Neuronal stem cell (in vitro differentiated cells): ENCODE data around the gene OTULINL.

Source experiments
- DNase-seq: peaks from one replicate; pipeline ENCODE4 v3.0.0-alpha.2; 2013; ENCODE audit warnings: low spot score
- H2AFZ ChIP-seq: one replicate; pipeline ENCODE4 v1.6.1; 2013; ENCODE audit warnings: mild to moderate bottlenecking, low read length, inconsistent platforms
- H2AK5ac ChIP-seq: 2 replicates; pipeline ENCODE4 v1.6.1; 2013; ENCODE audit warnings: low read depth, mild to moderate bottlenecking, inconsistent platforms, low read length, moderate library complexity, mixed read lengths
- H2BK120ac ChIP-seq: 2 replicates; pipeline ENCODE4 v1.6.1; 2013; ENCODE audit warnings: low read depth, mild to moderate bottlenecking, inconsistent platforms, low read length, moderate library complexity, mixed read lengths
- H2BK12ac ChIP-seq: one replicate; pipeline ENCODE4 v1.6.1; 2013; ENCODE audit warnings: low read length, inconsistent platforms
- H2BK15ac ChIP-seq: 2 replicates; pipeline ENCODE4 v1.6.1; 2013; ENCODE audit warnings: mild to moderate bottlenecking, low read length, inconsistent platforms, mixed read lengths
- H2BK5ac ChIP-seq: one replicate; pipeline ENCODE4 v1.6.1; 2013; ENCODE audit warnings: inconsistent platforms, mild to moderate bottlenecking, low read length, moderate library complexity
- H3K14ac ChIP-seq: one replicate; pipeline ENCODE4 v1.6.1; 2013; ENCODE audit warnings: low read length, inconsistent platforms
- H3K18ac ChIP-seq: 2 replicates; pipeline ENCODE4 v1.6.1; 2013; ENCODE audit warnings: low read length, inconsistent platforms
- H3K23ac ChIP-seq: 2 replicates; pipeline ENCODE4 v1.6.1; 2013; ENCODE audit warnings: low read depth, mild to moderate bottlenecking, mixed read lengths, low read length, inconsistent platforms; ENCODE audit not compliant: poor library complexity
- H3K27ac ChIP-seq: replicated peaks from 3 replicates; pipeline ENCODE4 v1.5.1; 2013; ENCODE audit warnings: low read length, inconsistent platforms
- H3K27me3 ChIP-seq, 3 experiments: 2 replicates each; pipeline ENCODE4 v1.6.1; 2013; ENCODE audit warnings: low read length in 3 of 3, mild to moderate bottlenecking in 2 of 3, inconsistent platforms in 1 of 3, low read depth in 1 of 3, mixed read lengths in 1 of 3, moderate library complexity in 1 of 3; ENCODE audit not compliant: control insufficient read depth in 3 of 3, insufficient read depth in 3 of 3
- H3K36me3 ChIP-seq, 2 donors: replicated peaks in 1 of 2; 2 replicates each; pipeline ENCODE4 v1.6.1; 2013; ENCODE audit warnings: low read length in 2 of 2; ENCODE audit not compliant: control insufficient read depth in 2 of 2, insufficient read depth in 2 of 2
- H3K4ac ChIP-seq: 2 replicates; pipeline ENCODE4 v1.6.1; 2013; ENCODE audit warnings: inconsistent platforms, mild to moderate bottlenecking, low read length, moderate library complexity
- H3K4me1 ChIP-seq, 2 donors: 1 replicate in 1 of 2; 2 replicates in 1 of 2; pipeline ENCODE4 v1.6.1; 2013; ENCODE audit warnings: low read length in 2 of 2, low read depth in 1 of 2; ENCODE audit not compliant: control insufficient read depth in 2 of 2, insufficient read depth in 1 of 2
- H3K4me2 ChIP-seq: one replicate; pipeline ENCODE4 v1.6.1; 2013; ENCODE audit warnings: mild to moderate bottlenecking, low read length, inconsistent platforms; ENCODE audit not compliant: insufficient read depth, poor library complexity, severe bottlenecking
- H3K4me3 ChIP-seq, 2 donors: 2 replicates each; pipeline ENCODE4 v1.5.1; 2013; ENCODE audit warnings: low read length in 2 of 2, mild to moderate bottlenecking in 2 of 2, inconsistent platforms in 1 of 2, moderate library complexity in 1 of 2
- H3K79me1 ChIP-seq: one replicate; pipeline ENCODE4 v1.6.1; 2013; ENCODE audit warnings: low read depth, mild to moderate bottlenecking, inconsistent platforms, low read length, moderate library complexity
- H3K9ac ChIP-seq: one replicate; pipeline ENCODE4 v1.6.1; 2013; ENCODE audit warnings: mild to moderate bottlenecking, low read depth, low read length, inconsistent platforms; ENCODE audit not compliant: poor library complexity
- H3K9me3 ChIP-seq, 2 donors: replicated peaks in 1 of 2; 2 replicates each; pipeline versions ENCODE3 to v1.6.1; 2013; ENCODE audit warnings: low read length in 2 of 2, mild to moderate bottlenecking in 2 of 2, inconsistent platforms in 1 of 2, low read depth in 1 of 2, mixed read lengths in 1 of 2, moderate library complexity in 1 of 2; ENCODE audit not compliant: control insufficient read depth in 2 of 2, insufficient read depth in 1 of 2
- H4K8ac ChIP-seq: one replicate; pipeline ENCODE4 v1.6.1; 2013; ENCODE audit warnings: low read depth, mild to moderate bottlenecking, inconsistent platforms, low read length, moderate library complexity
- H4K91ac ChIP-seq: one replicate; pipeline ENCODE4 v1.6.1; 2013; ENCODE audit warnings: low read length, low read depth, mild to moderate bottlenecking, inconsistent platforms; ENCODE audit not compliant: poor library complexity
- WGBS, 2 donors: extraction: QIAGEN DNeasy Blood & Tissue Kit; methylation state at CpG; one replicate each; pipeline ENCODE4 v1.1.7; 2013; ENCODE audit warnings: missing lambda C conversion rate in 2 of 2, mixed read lengths in 1 of 2; ENCODE audit not compliant: insufficient read length in 2 of 2, insufficient replicate concordance in 1 of 2; ENCODE audit errors: extremely low coverage in 2 of 2; 5-methylcytosine and 5-hydroxymethylcytosine counted together

Gene OTULINL

DNA sequence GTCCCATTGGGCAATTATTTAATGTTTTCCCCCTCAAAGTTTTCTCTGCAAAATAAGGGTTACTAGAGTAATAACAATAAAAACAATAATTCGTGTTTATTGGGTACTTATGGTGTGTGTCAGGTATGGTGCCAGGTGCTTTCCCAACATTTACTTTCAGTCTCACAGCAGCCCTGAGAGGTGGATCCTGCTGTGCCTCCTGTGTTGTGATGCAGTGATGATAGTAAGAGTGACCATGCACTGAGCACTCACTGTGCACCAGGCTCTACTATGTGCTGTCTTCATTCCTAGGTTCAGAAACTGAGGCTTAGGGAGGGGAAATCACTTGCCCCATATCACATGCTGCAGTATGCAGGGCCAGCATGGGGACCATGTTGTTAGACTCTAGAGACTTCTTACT lies 15.5 kb downstream of the OTULINL start:
- no peak overlapping the region for H3K4ac ChIP-seq
- no peak overlapping the region for H3K18ac ChIP-seq
- WGBS, 2 donors, result no CpG with 5 or more reads among the region's 1 CpG
- H2BK12ac ChIP-seq, result no peak overlapping the region
- H3K27ac ChIP-seq, result no peak overlapping the region
- H2BK5ac ChIP-seq, result no peak overlapping the region
- no peak overlapping the region for H3K14ac ChIP-seq
- H3K23ac ChIP-seq, result no peak overlapping the region
- no peak overlapping the region for H2AFZ ChIP-seq
- no peak overlapping the region for H3K4me3 ChIP-seq
- no peak overlapping the region for H3K4me2 ChIP-seq
- peaks cover 2% of the 10 kb centered on the region for H3K79me1 ChIP-seq
- H3K9me3 ChIP-seq, result no peaks in the 10 kb centered on the region
- H3K4me1 ChIP-seq, result no peaks in the 10 kb centered on the region
- no peak overlapping the region for H2BK15ac ChIP-seq
- H4K8ac ChIP-seq, result no peak overlapping the region
- no peak for DNase-seq
- no peaks in the 10 kb centered on the region for H3K36me3 ChIP-seq
- no peaks in the 10 kb centered on the region for H3K27me3 ChIP-seq
- no peak overlapping the region for H2BK120ac ChIP-seq
- H3K9ac ChIP-seq, result no peak overlapping the region
- no peak overlapping the region for H2AK5ac ChIP-seq
- H4K91ac ChIP-seq, result no peak overlapping the region

DNA sequence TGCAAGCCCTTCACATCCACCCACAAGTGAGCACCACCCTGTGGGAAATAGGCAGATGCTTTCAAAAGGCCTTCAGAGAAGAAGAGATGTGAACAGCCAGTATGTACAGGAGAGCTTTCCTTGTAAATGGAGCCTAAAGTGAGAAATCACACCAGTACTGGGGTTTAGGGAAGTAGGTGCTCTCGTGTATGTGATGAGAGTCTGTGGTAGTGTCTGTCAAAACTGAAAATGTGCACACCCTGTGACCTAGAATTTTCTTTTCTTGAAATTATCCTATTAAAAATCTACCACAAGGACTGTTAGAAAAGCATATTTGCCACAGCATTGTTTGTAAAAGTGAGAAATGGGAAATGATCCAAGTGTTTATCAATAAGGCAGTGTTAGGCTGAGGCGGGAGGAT lies 16.6 kb downstream of the OTULINL start:
- Histone ChIP-seq H3K4me3 (no peak overlapping the region), H3K23ac (no peak overlapping the region), H2BK5ac (no peak overlapping the region), H2BK15ac (no peak overlapping the region), H3K4me1 (no peaks in the 10 kb centered on the region), H2AFZ (no peak overlapping the region), H2AK5ac (no peak overlapping the region), H3K79me1 (peaks cover 2% of the 10 kb centered on the region), H3K18ac (no peak overlapping the region), H2BK120ac (no peak overlapping the region), H3K4me2 (no peak overlapping the region), H3K27ac (no peak overlapping the region), H3K4ac (no peak overlapping the region), H3K27me3 (no peaks in the 10 kb centered on the region), H2BK12ac (no peak overlapping the region), H3K36me3 (no peaks in the 10 kb centered on the region), H3K14ac (no peak overlapping the region), H3K9ac (no peak overlapping the region), H3K9me3 (peaks cover 0 to under 1% of the 10 kb centered on the region in 2 donors), H4K91ac (no peak overlapping the region), H4K8ac (no peak overlapping the region)
- DNase-seq, result no peak
- WGBS, 2 donors, result no CpG with 5 or more reads among the region's 2 CpGs

DNA sequence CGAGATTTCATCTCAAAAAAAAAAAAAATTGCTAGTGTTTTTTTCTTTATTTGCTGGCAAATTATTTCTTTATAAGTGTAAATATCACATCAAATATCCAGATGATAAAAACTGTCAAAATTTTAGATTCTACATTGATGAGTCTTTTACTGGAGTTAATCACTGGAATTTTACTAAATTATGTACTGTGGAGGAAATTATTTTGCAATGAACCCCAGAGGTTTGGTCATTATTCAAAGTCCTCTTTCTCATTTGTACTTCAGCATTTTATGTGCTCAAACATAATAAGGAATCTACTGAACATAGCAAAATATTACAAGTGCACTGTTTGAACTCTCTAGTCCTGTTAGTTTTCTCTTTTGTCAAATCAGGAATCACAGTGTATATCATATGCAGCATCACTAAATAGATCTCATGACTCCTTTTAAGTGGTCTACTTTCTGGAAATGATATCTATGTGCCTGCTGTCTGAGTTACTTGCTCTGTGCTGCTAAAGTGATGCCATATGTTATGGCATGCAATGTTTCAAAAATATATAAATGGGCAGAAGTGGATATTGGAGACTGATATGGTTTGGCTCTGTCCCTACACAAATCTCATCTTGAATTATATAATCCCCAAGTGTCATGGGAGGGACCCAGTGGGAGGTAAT lies 18.0 kb downstream of the OTULINL start:
- Histone ChIP-seq H3K79me1 (peaks cover 2% of the 10 kb centered on the region), H3K4me2 (no peak overlapping the region), H3K4me3 (no peak overlapping the region), H2AFZ (no peak overlapping the region), H3K4ac (no peak overlapping the region), H2BK15ac (no peak overlapping the region), H3K14ac (no peak overlapping the region), H3K36me3 (no peaks in the 10 kb centered on the region), H3K27ac (no peak overlapping the region), H3K4me1 (no peaks in the 10 kb centered on the region), H4K8ac (no peak overlapping the region), H3K9ac (no peak overlapping the region), H2BK5ac (no peak overlapping the region), H3K18ac (no peak overlapping the region), H4K91ac (no peak overlapping the region), H2BK12ac (no peak overlapping the region), H2BK120ac (no peak overlapping the region), H3K9me3 (peaks cover 0 to 2% of the 10 kb centered on the region in 2 donors), H3K23ac (no peak overlapping the region), H2AK5ac (no peak overlapping the region), H3K27me3 (no peaks in the 10 kb centered on the region)
- DNase-seq, result no peak
- WGBS, 2 donors, result no CpG with 5 or more reads among the region's 1 CpG

DNA sequence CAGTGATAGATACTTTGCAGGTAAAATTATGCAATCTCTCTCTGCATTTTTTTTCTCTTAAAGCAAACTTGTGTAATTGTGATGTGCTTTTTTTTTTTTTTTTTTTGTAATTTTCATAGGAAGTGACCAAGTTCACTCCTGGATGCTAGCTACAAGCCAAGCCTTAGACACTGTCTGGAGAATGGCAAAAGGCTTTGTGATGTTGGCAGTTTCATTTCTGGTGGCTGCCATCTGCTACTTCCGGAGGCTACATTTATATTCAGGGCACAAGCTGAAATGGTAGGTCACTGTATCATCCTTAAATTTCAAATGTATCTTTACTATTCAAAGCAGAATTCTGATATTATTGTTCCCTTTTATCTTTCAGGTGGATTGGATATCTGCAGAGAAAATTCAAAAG lies 19.3 kb downstream of the OTULINL start:
- Histone ChIP-seq H3K9ac (no peak overlapping the region), H3K9me3 (peaks cover 0 to 2% of the 10 kb centered on the region in 2 donors), H3K79me1 (peaks cover 2% of the 10 kb centered on the region), H2BK5ac (no peak overlapping the region), H3K18ac (no peak overlapping the region), H3K36me3 (no peaks in the 10 kb centered on the region), H2BK12ac (no peak overlapping the region), H3K4ac (no peak overlapping the region), H3K4me1 (no peaks in the 10 kb centered on the region), H3K27ac (no peak overlapping the region), H2BK15ac (no peak overlapping the region), H2BK120ac (no peak overlapping the region), H3K4me3 (no peak overlapping the region), H2AK5ac (no peak overlapping the region), H2AFZ (no peak overlapping the region), H4K91ac (no peak overlapping the region), H3K4me2 (no peak overlapping the region), H3K23ac (no peak overlapping the region), H3K14ac (no peak overlapping the region), H3K27me3 (no peaks in the 10 kb centered on the region), H4K8ac (no peak overlapping the region)
- no peak for DNase-seq
- WGBS, 2 donors, result no CpG with 5 or more reads among the region's 1 CpG
